Lung (tissue), 12 donors: Measurements from ENCODE around the gene KLF2. TPM values are rescaled to one million over a fixed set of nuclear protein-coding genes. Genes with fewer than 3 reads are reported as not detected.

Experiments
- ATAC-seq: fragments of 200-7000 bp; cut with Tn5 transposase; one replicate; pipeline ENCODE4 v1.9.1; 2020; ENCODE audit warnings: moderate number of reproducible peaks; ENCODE audit not compliant: insufficient read depth, low FRiP score
- DNase-seq, 3 donors: peaks; one replicate each; pipeline ENCODE4 v3.0.0-alpha.2; 2013 to 2017
- H3K27ac ChIP-seq, 2 donors: one replicate each; pipeline ENCODE4 v1.5.1; 2013; ENCODE audit warnings: mild to moderate bottlenecking in 2 of 2, moderate library complexity in 2 of 2, control low read depth in 1 of 2, inconsistent platforms in 1 of 2, low read depth in 1 of 2, low read length in 1 of 2
- H3K27me3 ChIP-seq, 3 donors: one replicate each; pipeline ENCODE4 v1.5.1; 2013; ENCODE audit warnings: low read length in 2 of 3; ENCODE audit not compliant: control insufficient read depth in 3 of 3, insufficient read depth in 3 of 3
- H3K36me3 ChIP-seq, 4 donors: one replicate each; pipeline ENCODE4 v1.5.1; 2013; ENCODE audit warnings: low read length in 4 of 4, mild to moderate bottlenecking in 1 of 4, moderate library complexity in 1 of 4; ENCODE audit not compliant: control insufficient read depth in 4 of 4, insufficient read depth in 4 of 4
- H3K4me1 ChIP-seq, 5 donors: one replicate each; pipeline ENCODE4 v1.5.1; 2013; ENCODE audit warnings: low read length in 5 of 5, mild to moderate bottlenecking in 2 of 5, moderate library complexity in 1 of 5; ENCODE audit not compliant: control insufficient read depth in 5 of 5, insufficient read depth in 5 of 5
- H3K4me3 ChIP-seq: one replicate; pipeline ENCODE4 v1.5.1; 2013; ENCODE audit warnings: mild to moderate bottlenecking, control low read depth, moderate library complexity
- H3K9ac ChIP-seq, 2 donors: one replicate each; pipeline ENCODE4 v1.5.1; 2013; ENCODE audit warnings: low read length in 2 of 2, control low read depth in 1 of 2; ENCODE audit not compliant: insufficient read depth in 1 of 2
- H3K9me3 ChIP-seq, 4 donors: one replicate each; pipeline ENCODE4 v1.5.1; 2013; ENCODE audit warnings: low read length in 3 of 4, mild to moderate bottlenecking in 1 of 4, moderate library complexity in 1 of 4; ENCODE audit not compliant: control insufficient read depth in 4 of 4, insufficient read depth in 3 of 4
- WGBS, 2 donors: extraction: QIAGEN DNeasy Blood & Tissue Kit; methylation state at CpG; one replicate each; pipeline ENCODE4 v1.1.7; 2013; 5-methylcytosine and 5-hydroxymethylcytosine counted together
- polyA plus RNA-seq, 2 donors: library from polyadenylated mRNA; stranded (reverse); fragments of 200-250 nt; gene quantifications; one replicate each; pipeline ENCODE4 v1.2.1, GENCODE V29; 2013
- total RNA-seq, 2 donors: library from RNA; depleted of rRNA in 1 of 2; stranded (reverse); fragments of >200 nt in 1 of 2; gene quantifications; one replicate each; pipeline ENCODE4 v1.2.1, GENCODE V29; 2014 to 2021
- TF ChIP-seq, protein P1 (sequence below): IDR thresholded peaks from 2 replicates; pipeline ENCODE4 v1.5.1; 2012; ENCODE audit warnings: mild to moderate bottlenecking; ENCODE audit errors: control extremely low read depth, extremely low read depth
- donor health status: control.
- donor health status: control.
- donor health status: Bipolar disorder and iron deficiency.
- donor health status: healthy.
- donor health status: DM: yes; HTN: yes; CAD: no.

Gene KLF2
- total and polyA plus RNA-seq, 4 donors, result 7.7 to 121 (median 68.3) TPM

DNA sequence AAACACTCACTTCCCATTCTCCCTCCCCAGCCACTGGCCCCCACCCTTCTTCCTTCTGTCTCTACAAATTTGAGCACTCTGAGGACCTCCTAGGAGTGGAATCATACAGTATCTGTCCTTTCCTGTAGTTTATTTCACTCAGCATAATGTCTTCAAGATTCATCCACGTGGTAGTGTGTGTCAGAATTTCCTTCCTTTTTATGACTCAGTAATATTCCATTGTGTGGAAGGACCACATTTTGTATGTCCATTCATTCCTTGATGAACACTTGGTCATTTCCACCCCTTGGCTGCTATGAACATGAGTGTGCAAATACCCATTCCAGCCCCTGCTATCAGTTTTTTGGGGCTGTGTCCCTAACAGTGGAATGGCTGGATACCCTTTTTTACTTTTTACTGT is 9.8 kb downstream of the KLF2 start:
- H3K4me3 ChIP-seq, result no peak overlapping the region
- 14 to 52% methylated on average over 1 of the region's 1 CpG for WGBS, 2 donors

DNA sequence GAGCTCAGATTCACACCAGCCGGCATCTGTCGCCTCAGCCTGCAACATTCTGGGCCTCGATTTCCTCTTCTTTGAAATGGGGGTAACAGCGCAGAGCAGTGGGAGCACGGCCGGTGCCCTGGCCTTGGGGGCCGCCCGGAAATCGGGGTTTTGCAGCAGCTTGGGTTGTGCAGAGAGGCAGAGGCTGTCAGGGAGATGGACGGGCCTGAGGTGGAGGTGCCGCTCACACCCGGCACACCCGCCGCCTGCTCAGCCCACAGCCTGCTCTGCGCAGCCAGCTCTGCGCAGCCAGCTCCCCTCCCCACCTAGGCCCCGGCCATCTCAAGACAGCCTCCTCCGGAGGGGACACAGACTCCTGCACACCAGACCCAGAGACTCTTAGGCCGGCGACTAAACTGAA is 10.6 kb downstream of the KLF2 start:
- TF ChIP-seq, protein P1, sequence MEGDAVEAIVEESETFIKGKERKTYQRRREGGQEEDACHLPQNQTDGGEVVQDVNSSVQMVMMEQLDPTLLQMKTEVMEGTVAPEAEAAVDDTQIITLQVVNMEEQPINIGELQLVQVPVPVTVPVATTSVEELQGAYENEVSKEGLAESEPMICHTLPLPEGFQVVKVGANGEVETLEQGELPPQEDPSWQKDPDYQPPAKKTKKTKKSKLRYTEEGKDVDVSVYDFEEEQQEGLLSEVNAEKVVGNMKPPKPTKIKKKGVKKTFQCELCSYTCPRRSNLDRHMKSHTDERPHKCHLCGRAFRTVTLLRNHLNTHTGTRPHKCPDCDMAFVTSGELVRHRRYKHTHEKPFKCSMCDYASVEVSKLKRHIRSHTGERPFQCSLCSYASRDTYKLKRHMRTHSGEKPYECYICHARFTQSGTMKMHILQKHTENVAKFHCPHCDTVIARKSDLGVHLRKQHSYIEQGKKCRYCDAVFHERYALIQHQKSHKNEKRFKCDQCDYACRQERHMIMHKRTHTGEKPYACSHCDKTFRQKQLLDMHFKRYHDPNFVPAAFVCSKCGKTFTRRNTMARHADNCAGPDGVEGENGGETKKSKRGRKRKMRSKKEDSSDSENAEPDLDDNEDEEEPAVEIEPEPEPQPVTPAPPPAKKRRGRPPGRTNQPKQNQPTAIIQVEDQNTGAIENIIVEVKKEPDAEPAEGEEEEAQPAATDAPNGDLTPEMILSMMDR, result no peak
- H3K4me1 ChIP-seq, result peaks cover 0 to 13% (median 5%) of the 10 kb centered on the region in 5 donors
- no peak overlapping the region for H3K4me3 ChIP-seq
- WGBS, 2 donors, result 96 to 99% methylated on average over 20 of the region's 20 CpGs
- no peaks in the 10 kb centered on the region for H3K36me3 ChIP-seq
- H3K27me3 ChIP-seq, result no peaks in the 10 kb centered on the region
- no peak overlapping the region for H3K27ac ChIP-seq
- H3K9ac ChIP-seq, result no peak overlapping the region
- ATAC-seq (no peak), DNase-seq (no peak)
- H3K9me3 ChIP-seq, result no peaks in the 10 kb centered on the region

More for the DNA sequence above, 9.8 kb downstream of the KLF2 start:
- Histone ChIP-seq H3K9me3 (no peaks in the 10 kb centered on the region), H3K36me3 (no peaks in the 10 kb centered on the region), H3K27me3 (no peaks in the 10 kb centered on the region), H3K4me1 (peaks cover 0 to 13% (median 5%) of the 10 kb centered on the region in 5 donors), H3K27ac (no peak overlapping the region), H3K9ac (no peak overlapping the region)
- ATAC-seq, result no peak
- DNase-seq, result no peak
- TF ChIP-seq, protein P1, result no peak

DNA sequence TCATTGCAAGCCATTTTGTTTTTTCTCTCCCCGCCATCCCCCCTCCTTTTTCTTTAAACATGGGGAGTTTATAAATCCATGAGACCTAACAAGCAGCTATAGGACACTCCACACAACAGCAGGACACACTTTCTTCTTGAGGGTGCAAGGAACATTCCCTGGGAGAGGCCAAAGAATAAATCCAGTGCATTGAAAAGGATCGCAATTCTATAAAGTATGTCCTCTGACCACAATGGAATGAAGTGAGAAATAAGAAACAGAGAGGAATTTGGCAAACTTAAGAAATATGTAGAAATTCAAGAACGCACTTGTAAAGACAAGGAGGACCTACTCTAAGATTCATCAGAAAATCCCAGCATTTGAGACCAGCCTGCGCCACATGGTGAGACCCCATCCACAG is 11.9 kb downstream of the KLF2 start:
- Histone ChIP-seq H3K9me3 (no peaks in the 10 kb centered on the region), H3K27me3 (no peaks in the 10 kb centered on the region), H3K27ac (no peak overlapping the region), H3K4me3 (no peak overlapping the region), H3K9ac (no peak overlapping the region), H3K36me3 (no peaks in the 10 kb centered on the region), H3K4me1 (peaks cover 0 to 14% (median 5%) of the 10 kb centered on the region in 5 donors)
- 91 to 94% methylated on average over 4 of the region's 4 CpGs for WGBS, 2 donors
- TF ChIP-seq, protein P1, result no peak
- ATAC-seq (no peak), DNase-seq (no peak)
